ENCODE data around the gene GPR179.
"Not testable (repeated sequence)": the region's sequence is repeated elsewhere in the genome, so short reads cannot be mapped to it uniquely, and the experiment has no call there.

DNA sequence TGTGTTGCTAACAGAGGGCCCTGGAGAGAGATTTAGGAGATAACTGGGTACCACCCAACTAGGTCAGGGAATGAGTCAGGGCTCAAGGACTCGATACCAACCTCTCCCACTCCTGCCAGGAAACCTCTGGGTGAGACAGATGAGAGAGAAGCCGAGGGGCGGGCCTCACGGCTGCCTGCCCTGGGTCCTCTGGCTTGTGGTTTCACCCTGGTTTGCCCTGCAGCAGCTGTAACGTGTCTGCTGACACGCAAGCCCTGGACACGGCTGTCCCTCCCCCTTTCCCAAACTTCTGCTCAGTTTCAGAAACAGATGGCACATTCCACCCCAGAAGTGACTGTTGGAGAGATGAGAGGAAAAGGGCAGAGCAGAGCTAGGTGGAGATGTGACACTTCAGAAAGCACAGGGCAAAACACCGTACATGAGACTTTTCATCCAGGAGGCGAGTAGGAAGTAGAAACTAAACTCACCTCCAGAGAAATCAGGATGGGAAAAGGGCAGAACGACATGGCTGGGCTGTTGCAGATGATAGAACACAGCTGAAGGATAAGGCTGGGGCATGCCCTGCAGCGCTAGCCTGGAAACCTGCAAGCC lies 57.2 kb downstream of the GPR179 start:
- TF ChIP-seq EZH2phosphoT487 (conservative IDR thresholded peaks at IDR 0.05; ENCODE audit: low read length) = not testable (repeated sequence)
- TF ChIP-seq, protein P1, sequence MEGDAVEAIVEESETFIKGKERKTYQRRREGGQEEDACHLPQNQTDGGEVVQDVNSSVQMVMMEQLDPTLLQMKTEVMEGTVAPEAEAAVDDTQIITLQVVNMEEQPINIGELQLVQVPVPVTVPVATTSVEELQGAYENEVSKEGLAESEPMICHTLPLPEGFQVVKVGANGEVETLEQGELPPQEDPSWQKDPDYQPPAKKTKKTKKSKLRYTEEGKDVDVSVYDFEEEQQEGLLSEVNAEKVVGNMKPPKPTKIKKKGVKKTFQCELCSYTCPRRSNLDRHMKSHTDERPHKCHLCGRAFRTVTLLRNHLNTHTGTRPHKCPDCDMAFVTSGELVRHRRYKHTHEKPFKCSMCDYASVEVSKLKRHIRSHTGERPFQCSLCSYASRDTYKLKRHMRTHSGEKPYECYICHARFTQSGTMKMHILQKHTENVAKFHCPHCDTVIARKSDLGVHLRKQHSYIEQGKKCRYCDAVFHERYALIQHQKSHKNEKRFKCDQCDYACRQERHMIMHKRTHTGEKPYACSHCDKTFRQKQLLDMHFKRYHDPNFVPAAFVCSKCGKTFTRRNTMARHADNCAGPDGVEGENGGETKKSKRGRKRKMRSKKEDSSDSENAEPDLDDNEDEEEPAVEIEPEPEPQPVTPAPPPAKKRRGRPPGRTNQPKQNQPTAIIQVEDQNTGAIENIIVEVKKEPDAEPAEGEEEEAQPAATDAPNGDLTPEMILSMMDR (IDR thresholded peaks at IDR 0.05; ENCODE audit: insufficient read depth, low read length, poor library complexity, severe bottlenecking) = not testable (repeated sequence)

Measured in SU-DHL-6 (cell line).